Fibroblast of skin of right quadriceps (primary cell): ENCODE measurements around the gene FOXO6.
A peak's percentile ranks its signal among the peaks of the same experiment; 100 is the strongest.

Source experiments
- DNase-seq: peaks from one replicate; pipeline ENCODE4 v3.0.0-alpha.2; 2013

Gene FOXO6

GRCh38 chr1:41353744-41354143, 7.5 kb upstream of the FOXO6 start:
- no peak for DNase-seq

- DNase-seq = no peak
Measured at GRCh38 chr1:41354956-41355355, 6.3 kb upstream of the FOXO6 start.

GRCh38 chr1:41355356-41355755, 5.9 kb upstream of the FOXO6 start:
- DNase-seq = no peak

DNA sequence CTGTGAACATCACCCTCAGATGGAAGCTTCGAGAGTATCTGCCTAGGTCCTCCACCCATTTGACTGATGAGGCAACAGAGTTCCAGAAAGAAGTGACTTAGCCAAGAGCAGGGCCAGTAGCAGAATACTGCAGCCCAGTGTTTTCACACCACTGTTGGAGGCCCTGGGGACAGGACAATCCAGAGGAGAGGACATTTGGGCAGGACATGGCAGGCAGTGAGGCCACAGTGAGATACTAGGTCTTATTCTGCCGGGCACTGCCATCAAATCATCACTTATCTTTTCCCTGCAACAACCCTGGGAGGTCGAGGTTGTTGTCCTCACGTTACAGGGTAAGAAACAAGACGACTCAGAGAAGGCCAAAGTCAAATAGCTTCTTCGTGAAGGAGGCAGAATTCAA, 5.5 kb upstream of the FOXO6 start:
- DNase-seq = no peak

GRCh38 chr1:41356752-41357151, 4.5 kb upstream of the FOXO6 start:
- no peak for DNase-seq

- peak; percentile 60 for DNase-seq
Measured at GRCh38 chr1:41357451-41358101, 3.7 kb upstream of the FOXO6 start.

GRCh38 chr1:41358131-41359021, 2.9 kb upstream of the FOXO6 start:
- DNase-seq = no peak

GRCh38 chr1:41359211-41360073, 1.8 kb upstream of the FOXO6 start:
- peak; percentile 33 for DNase-seq

- DNase-seq = no peak
Measured at GRCh38 chr1:41360074-41360785, 1.0 kb upstream of the FOXO6 start.

DNA sequence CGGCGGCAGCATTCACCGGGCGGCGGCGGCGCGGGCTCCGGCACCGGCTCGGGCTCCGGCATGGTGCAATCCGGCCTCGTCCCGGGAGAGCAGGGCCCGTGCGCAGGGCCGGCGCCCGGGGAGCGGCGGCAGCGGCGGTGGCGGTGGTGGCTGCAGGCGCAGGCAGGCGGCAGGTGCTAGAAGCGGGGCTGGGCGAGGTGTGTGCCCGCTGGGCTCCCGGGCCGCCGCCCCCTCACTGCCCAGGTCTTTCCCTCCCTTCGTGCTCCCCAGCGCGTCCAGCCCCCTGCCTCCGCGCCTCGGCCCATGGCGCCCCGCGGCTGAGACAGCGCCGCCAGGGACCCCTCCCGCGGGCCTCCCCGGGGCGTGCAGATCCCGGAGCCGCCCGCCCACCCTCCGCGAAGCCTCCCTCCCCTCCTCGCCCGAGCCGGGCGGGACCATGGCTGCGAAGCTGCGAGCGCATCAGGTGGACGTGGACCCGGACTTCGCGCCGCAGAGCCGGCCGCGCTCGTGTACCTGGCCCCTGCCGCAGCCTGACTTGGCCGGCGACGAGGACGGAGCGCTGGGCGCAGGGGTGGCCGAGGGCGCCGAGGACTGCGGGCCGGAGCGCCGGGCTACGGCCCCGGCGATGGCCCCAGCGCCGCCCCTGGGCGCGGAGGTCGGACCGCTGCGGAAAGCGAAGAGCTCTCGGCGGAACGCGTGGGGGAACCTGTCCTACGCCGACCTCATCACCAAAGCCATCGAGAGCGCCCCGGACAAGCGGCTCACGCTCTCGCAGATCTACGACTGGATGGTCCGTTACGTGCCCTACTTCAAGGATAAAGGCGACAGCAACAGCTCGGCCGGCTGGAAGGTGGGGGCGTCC, 492 bp downstream of the FOXO6 start:
- no peak for DNase-seq

- no peak for DNase-seq
Measured at GRCh38 chr1:41362357-41362721, 1.1 kb downstream of the FOXO6 start.

GRCh38 chr1:41362749-41363590, 1.7 kb downstream of the FOXO6 start:
- no peak for DNase-seq

DNA sequence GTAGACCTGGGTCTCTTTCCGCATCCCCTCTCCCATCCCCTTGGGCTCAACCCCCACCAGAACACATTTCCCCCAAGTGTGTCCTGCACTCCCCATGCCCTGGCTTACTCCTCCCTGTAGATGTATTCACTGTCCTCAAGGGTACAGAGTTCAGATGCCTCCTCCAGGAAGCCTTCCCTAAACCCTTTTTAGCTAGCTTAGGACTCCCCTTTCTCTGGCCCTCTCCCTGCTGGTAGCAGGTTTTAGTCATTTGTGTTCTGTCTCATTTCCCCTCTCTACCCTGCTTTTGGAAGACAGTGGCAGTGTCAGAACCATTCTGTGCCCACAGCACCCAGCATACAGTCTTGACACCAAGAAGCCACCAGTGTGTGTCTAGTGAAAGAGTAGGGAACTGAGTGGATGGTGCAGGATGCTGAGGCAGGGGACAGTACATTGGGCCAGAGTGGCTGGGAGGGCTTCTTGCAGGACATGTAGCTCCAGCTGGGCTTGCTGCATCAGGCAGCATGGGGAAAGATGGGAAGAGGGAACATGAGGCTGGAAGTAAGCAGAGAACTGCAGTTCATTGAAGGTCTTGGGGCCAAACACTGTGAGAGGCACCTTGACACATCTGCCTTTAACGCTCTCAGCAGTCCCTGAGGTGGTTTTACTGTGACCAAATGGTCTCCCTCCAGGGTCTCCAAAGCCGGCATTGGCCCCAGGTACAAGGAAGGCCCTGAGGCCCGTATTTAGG, 2.5 kb downstream of the FOXO6 start:
- no peak for DNase-seq

DNA sequence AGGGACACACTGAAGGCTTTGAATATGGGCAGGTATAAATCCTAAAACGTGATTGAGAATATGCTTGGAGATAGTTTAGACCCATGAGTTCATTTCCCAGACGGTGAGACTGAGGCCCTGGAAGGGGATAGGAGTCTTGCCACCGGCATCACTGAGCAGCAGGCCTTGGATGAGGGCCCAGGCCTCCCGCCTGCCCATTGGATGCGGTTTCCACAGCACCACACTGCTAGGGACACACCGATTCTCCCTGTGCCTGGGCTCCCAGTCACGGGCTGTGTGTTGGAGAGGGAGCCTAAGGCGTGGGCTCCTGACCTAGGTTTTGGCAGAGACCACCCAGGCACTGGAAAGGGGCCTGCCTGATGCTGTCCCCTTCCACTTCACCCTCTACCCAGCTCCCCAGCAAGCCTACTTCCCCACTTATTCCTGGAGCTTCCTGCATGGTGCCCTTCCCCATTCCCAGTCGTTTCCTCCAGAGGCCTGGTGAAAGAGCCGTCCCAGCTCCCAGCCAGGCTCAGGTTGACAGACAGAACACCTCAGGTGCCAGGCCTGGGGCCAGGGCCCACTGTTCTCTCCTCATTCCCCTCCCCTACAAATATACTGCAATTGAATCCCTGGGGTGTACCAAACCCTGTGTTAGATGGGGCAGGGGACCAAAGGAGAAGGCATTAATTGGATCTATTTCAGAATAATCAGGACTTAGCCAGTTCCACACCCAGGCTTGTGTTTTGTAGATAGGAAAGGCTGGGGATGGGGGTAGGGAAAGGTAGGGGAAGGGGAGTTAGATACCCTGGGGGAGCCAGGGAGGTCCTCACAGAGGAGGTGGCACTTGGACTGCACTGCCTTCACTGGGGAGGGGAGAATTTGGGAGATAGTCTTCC, 3.4 kb downstream of the FOXO6 start:
- no peak for DNase-seq

- DNase-seq = no peak
Measured at GRCh38 chr1:41365320-41365633, 4.0 kb downstream of the FOXO6 start.

GRCh38 chr1:41365772-41366454, 4.7 kb downstream of the FOXO6 start:
- no peak for DNase-seq

DNA sequence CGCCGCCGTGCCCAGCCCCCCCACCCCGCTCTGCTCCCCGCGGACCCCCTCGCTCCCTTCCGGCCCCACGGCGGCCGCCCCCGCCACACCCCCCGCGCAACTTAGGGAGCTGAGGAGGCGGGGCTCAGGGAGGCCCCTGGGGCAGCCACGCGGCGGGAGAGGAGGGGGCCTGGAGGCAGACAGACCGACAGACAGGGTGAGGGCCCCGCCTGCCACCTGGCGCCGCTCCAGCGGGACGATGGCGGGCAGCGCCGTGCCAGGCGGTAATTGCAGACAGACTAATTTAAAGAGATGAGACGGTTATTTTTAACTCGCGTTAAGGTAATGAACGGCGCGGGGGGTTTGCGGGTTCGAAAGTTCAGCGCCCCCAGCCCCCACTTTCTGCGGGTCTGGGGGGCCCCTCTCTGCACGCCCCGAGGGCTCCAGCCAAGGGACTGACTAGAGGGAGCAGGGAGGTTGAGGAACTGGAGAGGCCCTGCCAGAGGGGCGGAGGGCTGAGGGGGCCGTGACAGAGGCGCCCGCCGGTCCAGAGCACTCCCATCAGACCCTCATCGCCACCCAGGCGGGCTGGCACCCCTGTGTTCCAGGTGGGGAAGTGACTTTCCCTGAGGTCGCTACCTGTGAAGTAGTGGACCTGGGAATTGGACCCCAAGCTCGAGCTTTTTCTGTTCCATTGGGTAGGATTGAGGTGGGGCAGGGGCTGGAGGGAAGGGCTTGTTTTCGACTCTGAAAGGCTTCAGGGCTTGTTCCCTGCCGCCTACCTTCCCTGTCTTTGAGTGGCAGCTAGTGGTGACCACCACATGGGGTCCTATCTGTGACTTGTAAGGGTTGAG, 5.4 kb downstream of the FOXO6 start:
- DNase-seq = no peak

- DNase-seq = no peak
Measured at GRCh38 chr1:41367288-41367642, 6.0 kb downstream of the FOXO6 start.
